PC-3 (cell line): ENCODE data around the gene PVALEF.

Experiments
- EZH2 ChIP-seq: fragments of 300-600 bp; sonication (generic); IDR thresholded peaks from one replicate; pipeline ENCODE4 v1.6.1; 2017; ENCODE audit warnings: antibody characterized with exemption, mild to moderate bottlenecking, low read length; ENCODE audit not compliant: unreplicated experiment
- EZH2phosphoT487 ChIP-seq: fragments of 300-600 bp; sonication (generic); IDR thresholded peaks from 2 replicates; pipeline ENCODE4 v1.6.1; 2018; ENCODE audit warnings: mild to moderate bottlenecking, antibody characterized with exemption, low read length, borderline replicate concordance

DNA sequence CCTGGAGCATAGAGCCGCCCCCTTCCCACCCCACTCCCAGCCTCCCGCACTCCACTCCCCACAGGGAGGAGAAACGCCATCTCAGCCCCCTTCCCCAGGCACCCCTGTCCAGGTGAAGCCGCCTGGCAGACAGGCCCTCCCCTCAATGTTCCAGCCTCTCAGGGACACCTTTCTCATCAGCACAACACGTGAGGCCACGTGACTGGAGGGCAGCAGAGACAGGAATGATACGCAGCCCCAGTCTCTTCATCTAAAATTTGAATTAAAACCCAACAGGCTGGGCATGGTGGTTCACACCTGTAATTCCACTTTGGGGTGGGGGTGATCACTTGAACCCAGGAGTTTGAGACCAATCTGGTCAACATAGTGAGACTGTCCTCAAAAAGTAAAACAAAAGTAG, 20.9 kb downstream of the PVALEF start:
- TF ChIP-seq EZH2 (no peak), EZH2phosphoT487 (no peak)
